K562 (cell line): ENCODE measurements around the gene RERE. TPM values are rescaled to one million over a fixed set of nuclear protein-coding genes. Genes with fewer than 3 reads are reported as not detected.

Experiments
- CHCHD3 ChIP-seq: fragments of 250-450 bp; sonication (Bioruptor Pico); IDR thresholded peaks from 2 replicates; pipeline ENCODE4 v2.1.2; 2022; ENCODE audit warnings: mild to moderate bottlenecking
- HINFP ChIP-seq: fragments of 450-650 bp; conservative IDR thresholded peaks from 2 replicates; pipeline ENCODE4 v1.6.1; 2016; ENCODE audit warnings: missing genetic modification characterization, low read depth, mild to moderate bottlenecking, control low read depth, missing compliant biosample characterization
- MGA ChIP-seq: fragments of 450-650 bp; IDR thresholded peaks from 2 replicates; pipeline ENCODE4 v1.6.1; 2016; ENCODE audit warnings: mild to moderate bottlenecking, moderate library complexity
- NCOR1 ChIP-seq: fragments of 450-650 bp; IDR thresholded peaks from 2 replicates; pipeline ENCODE4 v1.6.1; 2016; ENCODE audit warnings: mild to moderate bottlenecking, moderate library complexity
- NEUROD1 ChIP-seq: fragments of 150-350 bp; IDR thresholded peaks from 2 replicates; pipeline ENCODE4 v1.6.1; 2014; ENCODE audit warnings: borderline replicate concordance, low read length, low read depth; ENCODE audit not compliant: partially characterized antibody
- NR1H2 ChIP-seq: sonication (generic); formaldehyde crosslinking; IDR thresholded peaks from 2 replicates; pipeline ENCODE4 v1.4.0; 2020; ENCODE audit warnings: mild to moderate bottlenecking, missing genetic modification reagents
- PRMT5 ChIP-seq: sonication (generic); formaldehyde crosslinking; IDR thresholded peaks from 2 replicates; pipeline ENCODE4 v1.5.0; 2020; ENCODE audit warnings: missing genetic modification reagents
- RFX5 ChIP-seq: IDR thresholded peaks from 2 replicates; pipeline ENCODE4 v1.6.1; 2011; ENCODE audit warnings: low read depth, mild to moderate bottlenecking, improper control_type of control experiment, low read length
- ZBTB49 ChIP-seq: sonication (generic); formaldehyde crosslinking; IDR thresholded peaks from 2 replicates; pipeline ENCODE4 v1.8.0; 2022; ENCODE audit warnings: missing genetic modification reagents, mild to moderate bottlenecking, borderline replicate concordance
- ZNF146 ChIP-seq: IDR thresholded peaks from one replicate; pipeline ENCODE4 v1.6.1; 2018; ENCODE audit warnings: missing compliant biosample characterization; ENCODE audit not compliant: unreplicated experiment
- ZNF830 ChIP-seq: fragments of 250-450 bp; sonication (Bioruptor Pico); IDR thresholded peaks from 2 replicates; pipeline ENCODE4 v1.5.0; 2021; ENCODE audit warnings: mild to moderate bottlenecking
- polyA plus RNA-seq, 8 experiments: library from polyadenylated mRNA; depleted of rRNA in 4 of 8; stranded (reverse) in 5 of 8; unstranded in 3 of 8; fragments of >200 nt; fragmentation: Nextera tagmentation in 2 of 8; fragmentation: Illumina TruSeq in 1 of 8; extraction: Ambion mirVana in 2 of 8; extraction: Trizol in 1 of 8; gene quantifications; 2 replicates each; pipeline versions ENCODE4 v1.2.1 to v1.2.3, GENCODE V29; 2011 to 2014; ENCODE audit warnings: inconsistent platforms in 1 of 8, missing spikeins in 1 of 8
- total RNA-seq, 7 experiments: library from RNA; depleted of rRNA in 6 of 7; stranded (reverse); fragments of >200 nt in 6 of 7; fragmentation: Illumina TruSeq in 2 of 7; extraction: Trizol in 2 of 7; gene quantifications; 2 replicates each; pipeline versions ENCODE4 v1.2.1 to v1.2.3, GENCODE V29; 2011 to 2021; ENCODE audit warnings: low replicate concordance in 1 of 7

The RERE gene
- total and polyA plus RNA-seq, 9 of the 15 experiments (the other 6 are each of a cell fraction or from before 2014, with no cell fraction given) = 3.0 to 51.5 (median 13.4) TPM

GRCh38 chr1:8789314-8790214 is 27.9 kb downstream of the RERE start (continued):
- no peak for TF ChIP-seq ZBTB49 (CRISPR knock-in tag)
- TF ChIP-seq MGA = peak; percentile 57
- TF ChIP-seq PRMT5 (CRISPR knock-in tag) = no peak
- no peak for TF ChIP-seq ZNF830
- no peak for TF ChIP-seq ZNF146 (CRISPR knock-in tag)
- TF ChIP-seq NR1H2 (CRISPR knock-in tag) = no peak
- TF ChIP-seq NEUROD1 = peak; percentile 69
- TF ChIP-seq RFX5 = no peak
- no peak for TF ChIP-seq HINFP
- peak; percentile 96 for TF ChIP-seq NCOR1
- no peak for TF ChIP-seq CHCHD3 (CRISPR knock-in tag)
